Spinal cord (tissue), 4 donors: ENCODE results near the gene CYTL1. TPM values are rescaled to one million over a fixed set of nuclear protein-coding genes. Genes with fewer than 3 reads are reported as not detected.

Source experiments
- polyA plus RNA-seq, 2 donors: library from polyadenylated mRNA; unstranded; fragments of 120-200 nt; gene quantifications; one replicate each; pipeline ENCODE4 v1.2.1, GENCODE V29; 2013; ENCODE audit not compliant: insufficient read length in 2 of 2
- total RNA-seq, 2 donors: library from RNA; depleted of rRNA in 1 of 2; stranded (reverse); fragments of 120-200 nt in 1 of 2; fragments of >200 nt in 1 of 2; gene quantifications; one replicate each; pipeline versions ENCODE4 v1.2.3 to v1.2.4, GENCODE V29; 2013 to 2014

The CYTL1 gene
- total and polyA plus RNA-seq, 4 donors = 3.8 to 4.7 (median 4.4) TPM

Other genes with a start within 250 kb of the CYTL1 start
- gene MSX1, start 159.8 kb downstream of the CYTL1 start, total RNA-seq = 10 to 100 TPM in 1 of 2 donors, 1 to 10 TPM in 1; 1.7 to 48.8 TPM
- 10 to 100 TPM; 10.5 to 11.5 TPM for gene MSX1, start 159.8 kb downstream of the CYTL1 start, polyA plus RNA-seq
- 10 to 100 TPM in 1 of 2 donors, 1 to 10 TPM in 1; 7.0 to 12.6 TPM for gene STK32B, start 32.0 kb upstream of the CYTL1 start, total RNA-seq
- gene STK32B, start 32.0 kb upstream of the CYTL1 start, polyA plus RNA-seq = 10 to 100 TPM; 25.5 to 25.6 TPM